SKM-1 treated with dmso at 0.1 percent for 144 hours (cell line): ENCODE data around the gene NRXN2.

Source experiments
- DNase-seq: peaks from one replicate; lab custom pipeline; 2025; ENCODE audit not compliant: unreplicated experiment; lab: John Stamatoyannopoulos, UW

Gene NRXN2

DNA sequence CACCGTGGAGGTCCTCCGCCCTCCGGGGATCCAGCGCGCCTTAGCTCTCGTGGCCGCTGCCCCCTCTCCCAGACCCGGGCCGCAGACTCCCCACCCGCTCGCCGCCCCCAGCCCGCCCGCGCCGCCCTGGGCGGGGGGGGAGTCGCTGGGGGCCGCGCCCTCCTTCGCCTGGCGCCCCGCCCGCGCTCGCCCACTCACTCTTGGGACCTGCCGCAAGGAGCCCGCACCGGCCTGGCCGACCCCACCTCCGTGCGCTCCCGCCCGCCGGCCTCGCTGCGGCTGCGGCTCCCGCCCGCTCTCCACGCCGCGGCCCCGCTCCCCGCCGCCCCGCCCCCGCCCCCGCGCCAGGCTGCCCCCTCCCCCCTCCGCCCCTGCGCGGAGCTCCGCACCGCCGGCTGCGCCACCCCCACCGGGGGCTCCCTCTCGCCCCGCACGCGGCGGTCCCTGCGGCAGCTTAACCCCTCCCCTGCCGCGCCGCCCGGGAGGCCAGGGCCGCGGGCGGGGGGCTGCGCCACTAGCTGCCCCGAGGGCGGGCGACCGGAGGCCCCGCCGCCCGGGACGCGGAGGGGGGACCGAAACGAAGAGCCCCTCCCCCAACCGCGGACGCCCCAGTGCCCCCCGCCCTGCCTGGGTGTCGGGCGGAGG, 21.7 kb upstream of the NRXN2 start:
- no peak for DNase-seq

DNA sequence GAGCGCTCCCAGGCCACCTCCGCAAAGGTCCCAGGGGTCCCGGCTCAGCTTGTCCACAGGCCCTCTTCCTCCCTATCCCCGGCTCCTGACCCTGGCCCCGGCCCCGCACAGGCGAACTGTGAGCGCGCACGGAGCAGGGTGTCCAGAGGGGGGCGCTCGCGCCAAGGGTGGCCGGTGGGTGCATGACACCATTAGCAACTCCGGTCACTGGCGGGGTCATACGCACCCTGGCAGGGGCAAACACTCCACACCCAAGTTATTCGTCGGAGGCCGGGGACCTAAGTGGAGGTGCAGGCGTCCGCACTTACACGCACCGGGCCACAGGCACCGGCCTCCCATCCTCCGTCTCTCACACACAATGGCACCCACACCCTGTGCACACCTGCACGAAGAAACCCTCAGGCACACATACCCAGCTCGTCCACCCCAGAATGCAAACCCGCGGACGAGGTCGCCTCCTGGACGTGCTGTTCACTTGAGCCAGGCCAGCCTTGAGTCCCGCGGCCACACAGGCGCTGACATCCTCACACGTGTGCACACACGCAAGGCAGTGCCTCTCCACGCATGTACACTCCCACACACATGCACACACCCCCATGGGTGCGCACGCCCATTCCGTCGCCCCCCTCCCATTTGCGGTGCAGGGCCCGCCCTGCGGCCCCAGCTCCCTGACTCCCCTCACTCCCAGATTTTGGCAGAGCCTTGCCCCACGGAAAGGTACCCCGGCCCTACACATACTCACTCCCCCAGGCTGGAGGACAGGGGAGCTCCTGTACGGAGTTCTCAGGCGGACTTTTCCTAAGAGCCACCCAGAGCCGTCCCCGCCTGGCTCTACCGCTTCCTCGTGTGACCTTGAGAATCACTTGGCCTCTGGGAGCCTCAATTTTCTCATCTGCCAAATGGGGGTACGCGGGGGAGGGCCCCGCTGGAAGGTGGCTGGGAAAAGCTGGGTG, 20.9 kb upstream of the NRXN2 start, which contains the start of gene RASGRP2:
RASGRP2 (minus strand) TSS at position 552 of the 953 bp plus-strand sequence. CDS start 1,276 bp downstream, outside the sequence.
- peak; percentile 76 for DNase-seq

DNA sequence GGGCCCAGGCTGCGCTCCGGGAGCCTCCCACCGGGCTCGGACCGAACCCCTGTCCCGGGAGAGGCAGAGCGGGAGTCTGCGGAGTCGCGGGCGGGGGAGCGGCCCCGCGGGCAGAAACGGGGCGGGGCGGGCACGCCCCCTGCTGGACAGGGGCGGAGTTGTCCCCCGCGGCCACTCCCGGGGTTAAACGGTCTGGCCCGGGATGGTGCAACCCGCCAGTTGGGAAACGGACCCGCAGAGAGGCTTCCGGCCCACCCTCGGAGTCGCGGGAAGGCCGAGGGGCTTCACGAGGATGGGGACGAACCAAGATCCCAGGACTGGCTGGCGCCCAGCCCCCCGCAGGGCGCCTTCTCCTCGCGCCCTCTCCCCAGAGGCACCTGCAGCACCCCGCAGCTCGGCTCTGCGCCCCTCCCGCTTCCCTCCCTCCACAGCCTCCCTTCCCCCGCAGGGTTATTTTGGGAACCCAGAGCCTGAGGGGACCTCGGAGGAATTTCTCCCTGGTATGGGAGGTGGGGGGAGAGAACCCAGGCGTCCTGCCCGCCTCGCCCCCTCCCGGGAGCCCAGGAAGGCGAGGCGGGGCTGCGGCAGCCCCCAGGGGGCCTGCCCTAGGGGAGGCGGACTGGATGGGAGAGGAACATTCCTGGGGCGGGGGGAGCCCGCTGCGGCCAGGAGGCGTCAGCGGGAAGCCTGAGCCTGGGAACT, 20.0 kb upstream of the NRXN2 start:
- peak; percentile 78 for DNase-seq

DNA sequence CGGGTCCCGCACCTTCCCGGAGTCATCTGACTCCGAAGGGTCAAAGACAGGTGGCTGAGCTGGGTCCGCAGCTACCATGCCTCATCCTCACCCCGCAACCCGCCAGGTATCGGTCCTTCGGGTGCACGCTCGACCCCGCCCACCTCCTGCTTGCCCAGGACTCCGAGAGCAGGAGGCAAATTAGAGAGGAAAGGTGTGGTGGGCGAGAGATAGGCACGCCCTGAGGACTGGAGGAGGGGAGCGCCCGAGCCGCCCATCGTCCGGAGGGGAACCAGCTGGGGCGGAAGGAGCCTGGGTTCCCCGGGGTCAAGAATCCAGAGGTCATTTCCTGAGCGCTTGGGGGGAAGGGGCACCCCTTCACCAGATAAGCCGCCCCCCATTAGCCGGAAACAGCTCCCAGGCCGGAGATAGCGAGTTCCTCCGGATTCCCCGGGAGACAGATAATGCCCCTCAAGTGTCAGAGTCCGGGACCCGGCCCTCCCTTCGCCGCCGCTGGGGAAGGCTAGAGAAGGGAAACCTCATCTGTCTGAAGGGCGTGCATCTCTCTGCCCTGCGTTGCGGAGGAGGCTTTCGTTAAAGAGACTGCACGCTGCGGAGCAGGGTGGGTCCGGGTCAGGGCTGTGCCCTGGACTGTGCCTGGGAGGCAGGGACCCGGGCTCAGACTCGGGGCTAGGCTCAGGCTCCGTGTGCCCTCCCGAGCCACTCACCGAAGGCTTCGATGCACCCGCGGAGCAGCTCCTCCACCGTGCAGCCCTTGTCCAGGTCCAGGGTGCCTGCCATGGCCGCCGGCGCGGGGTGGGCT, 19.3 kb upstream of the NRXN2 start:
- DNase-seq: no peak

GRCh38 chr11:64741375-64742086, 18.5 kb upstream of the NRXN2 start:
- no peak for DNase-seq

- no peak for DNase-seq
Observed at GRCh38 chr11:64739871-64740270, 16.9 kb upstream of the NRXN2 start.

DNA sequence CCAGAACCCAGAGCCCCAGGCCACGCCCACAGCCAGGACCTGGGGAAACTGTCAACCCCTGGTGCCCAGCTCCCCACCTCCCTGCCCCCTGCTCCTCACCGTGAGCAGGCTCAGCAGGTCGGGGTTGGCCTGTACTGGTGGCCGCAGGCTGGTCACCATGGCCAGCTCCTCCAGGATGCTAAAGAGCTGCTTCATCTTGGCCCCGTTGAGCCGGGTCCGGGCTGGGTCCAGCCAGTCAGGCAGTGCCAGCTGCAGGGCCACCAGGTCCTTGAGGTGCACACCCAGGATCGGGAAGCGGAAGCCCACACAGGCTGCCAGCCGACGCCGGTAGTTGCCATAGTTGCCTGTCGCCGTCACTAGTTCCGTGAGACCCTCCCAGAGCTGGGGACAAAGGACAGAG, 13.7 kb upstream of the NRXN2 start:
- no peak for DNase-seq

DNA sequence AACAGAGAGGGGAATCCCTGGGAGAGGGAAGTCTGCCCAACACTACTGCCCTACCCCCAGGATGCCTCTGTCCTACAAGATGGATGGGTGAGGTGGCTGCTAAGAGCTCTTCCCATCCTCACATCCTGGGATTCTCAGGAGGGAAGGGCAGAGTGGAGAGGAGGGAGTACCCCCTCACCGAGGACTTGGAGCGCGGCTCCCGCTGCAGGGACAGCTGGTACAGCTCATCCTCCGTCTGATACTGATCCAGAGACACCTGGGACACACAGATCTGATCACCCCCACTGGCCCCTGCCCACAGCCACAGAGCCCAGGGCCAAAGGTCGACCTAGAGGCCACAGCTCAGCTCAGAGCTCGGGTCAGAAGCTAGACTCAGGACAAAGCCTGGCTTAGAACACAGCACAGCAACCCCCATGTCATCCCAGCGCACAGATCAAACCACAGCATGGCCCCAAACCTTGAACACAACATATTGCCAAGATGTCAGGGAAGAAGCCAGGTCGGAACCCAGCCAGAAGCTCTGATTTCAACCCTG, 12.8 kb upstream of the NRXN2 start:
- DNase-seq: no peak

GRCh38 chr11:64734811-64735724, 12.1 kb upstream of the NRXN2 start:
- DNase-seq: no peak

DNA sequence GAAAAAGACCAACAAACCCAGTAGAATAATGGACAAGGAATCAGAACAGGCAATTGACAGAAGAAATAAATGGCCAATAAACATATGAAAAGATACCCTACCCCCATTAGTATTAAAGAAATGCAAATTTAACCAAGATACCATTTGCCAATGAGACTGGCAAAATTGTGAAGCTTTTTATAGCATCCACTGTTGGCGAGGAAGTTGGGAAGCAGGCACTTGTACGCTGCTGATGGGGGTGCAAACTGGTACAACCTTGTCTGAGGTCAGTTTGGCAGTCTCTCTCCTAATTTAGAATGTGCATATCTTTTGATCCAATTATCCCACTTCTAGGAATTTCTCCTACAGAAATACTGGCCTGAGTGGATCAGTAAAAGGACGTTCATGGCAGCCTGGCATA, 8.6 kb upstream of the NRXN2 start:
- DNase-seq: no peak

DNA sequence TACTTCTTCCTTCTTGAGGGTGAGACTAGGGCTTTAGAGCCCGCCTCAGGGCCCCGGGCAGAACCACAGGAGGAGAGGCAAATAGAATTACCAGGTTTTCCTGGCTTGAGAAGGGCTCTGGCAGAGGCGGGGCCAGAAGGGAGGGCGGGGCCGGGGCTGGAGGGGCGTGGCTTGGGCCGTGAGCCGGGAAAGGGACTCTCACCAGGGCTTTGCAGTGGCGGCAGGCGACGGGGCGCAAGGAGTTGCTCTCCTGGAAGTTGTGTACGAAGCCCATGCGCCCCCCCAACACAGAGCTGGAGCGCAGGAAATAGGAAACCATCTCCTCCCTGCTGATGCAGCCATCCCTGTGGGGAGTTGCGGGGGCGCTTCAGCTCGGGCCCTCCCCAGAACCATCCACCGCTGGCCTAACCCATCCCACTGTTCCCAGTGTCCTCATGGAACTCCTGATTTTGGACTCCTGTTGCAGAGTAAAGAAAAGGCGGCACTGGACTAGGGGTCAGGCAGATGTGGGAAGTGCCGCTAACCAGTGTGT, 6.9 kb upstream of the NRXN2 start:
- no peak for DNase-seq

- no peak for DNase-seq
Observed at GRCh38 chr11:64728757-64729365, 5.9 kb upstream of the NRXN2 start.

DNA sequence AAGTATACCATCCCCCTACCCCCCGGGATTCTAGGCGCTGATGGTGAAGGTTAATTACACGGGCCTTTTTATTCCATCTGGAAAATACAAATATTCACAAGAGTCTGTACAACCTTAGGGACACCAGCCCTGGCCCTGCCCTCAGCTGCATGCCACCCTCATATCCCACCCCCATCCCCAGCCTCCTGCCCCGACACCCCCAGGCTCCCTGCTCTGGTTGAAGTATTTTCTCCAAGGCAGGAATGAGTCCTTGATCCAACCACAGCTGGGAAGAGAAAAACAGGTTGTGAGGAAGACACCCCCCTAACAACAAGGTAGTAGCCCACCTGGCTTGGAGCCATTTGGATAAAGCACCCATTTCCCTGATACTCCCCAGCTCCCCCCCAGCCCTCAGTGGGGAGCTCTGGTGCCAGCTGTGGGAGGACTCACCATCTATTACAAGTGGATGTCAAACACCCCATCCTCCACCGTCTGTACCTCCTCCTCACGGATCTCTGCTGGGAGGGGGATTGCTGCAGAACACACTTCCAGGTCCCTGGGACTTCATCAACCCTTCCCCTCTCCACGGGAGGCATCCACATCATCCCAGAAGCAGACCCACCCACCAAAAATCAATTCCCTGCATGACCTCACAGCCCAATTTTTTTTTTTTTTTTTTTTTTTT, 4.0 kb upstream of the NRXN2 start:
- DNase-seq: no peak

- DNase-seq: no peak
Observed at GRCh38 chr11:64726211-64726641, 3.2 kb upstream of the NRXN2 start.

GRCh38 chr11:64724863-64725532, 2.0 kb upstream of the NRXN2 start:
- DNase-seq: no peak

DNA sequence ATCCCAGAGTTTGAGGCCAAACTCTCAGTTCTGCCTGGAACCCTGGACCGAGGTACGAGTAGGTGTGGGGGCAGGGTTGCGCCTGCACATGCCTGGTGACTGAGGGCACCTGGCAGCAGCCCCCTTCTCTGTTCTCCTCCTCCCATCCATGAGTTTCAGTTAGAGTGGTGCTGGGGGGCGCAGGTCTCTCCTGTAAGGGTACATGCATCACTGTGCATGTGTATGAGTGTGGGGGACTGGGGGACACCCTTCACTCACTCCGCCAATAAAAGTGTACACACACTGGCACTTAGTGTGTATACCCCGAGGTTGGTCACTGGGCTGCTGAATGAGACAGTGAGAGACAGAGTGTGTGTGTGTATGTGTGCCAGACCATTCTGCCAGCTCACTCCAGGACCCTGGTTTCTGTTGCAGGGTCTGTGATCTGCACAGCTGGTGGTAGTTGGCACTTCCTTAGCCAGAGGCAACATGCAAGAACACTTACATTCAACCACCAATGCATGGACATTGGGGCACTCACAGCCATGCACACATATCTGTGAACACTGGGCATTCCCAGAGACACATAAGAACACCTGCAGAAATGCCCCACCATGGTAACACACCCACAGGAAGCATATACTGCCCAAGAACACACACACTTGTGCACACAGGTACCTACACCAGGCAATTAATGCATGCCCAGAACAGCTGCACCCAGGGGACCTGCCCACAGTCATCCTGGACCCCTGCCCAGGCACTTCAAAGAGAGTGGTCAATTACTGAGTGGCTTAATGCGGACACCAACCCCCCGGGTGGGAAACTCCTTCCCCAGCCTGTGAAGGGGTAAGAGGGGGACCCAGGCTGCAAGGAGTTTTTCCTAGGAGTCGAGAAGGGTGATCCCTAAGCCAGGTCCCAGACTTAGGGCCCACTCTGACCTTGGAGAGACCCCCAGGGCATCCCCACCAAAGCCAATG, 1.2 kb upstream of the NRXN2 start:
- DNase-seq: no peak
